H1 (cell line): Measurements from ENCODE around the gene POTEH. TPM values are rescaled to one million over a fixed set of nuclear protein-coding genes. Genes with fewer than 3 reads are reported as not detected.
"Not testable (repeated sequence)": the region's sequence is repeated elsewhere in the genome, so short reads cannot be mapped to it uniquely, and the experiment has no call there.

ENCODE experiments used
- CTCF ChIA-PET: fragments of 300-600 bp; sonication (Branson Sonifier 250); formaldehyde crosslinking; loops from one replicate; lab custom pipeline; 2021; ENCODE audit not compliant: partially characterized antibody; lab: Charles Lee
- POLR2A ChIA-PET: fragments of 300-600 bp; sonication (Branson Sonifier 250); formaldehyde crosslinking; loops from one replicate; lab custom pipeline; 2021; ENCODE audit warnings: inconsistent platforms; ENCODE audit not compliant: partially characterized antibody; lab: Charles Lee
- DNase-seq, 2 experiments: peaks; one replicate each; pipeline versions ENCODE4 v3.0.0 to v3.0.0-alpha.2; 2010 to 2022; ENCODE audit warnings: low spot score in 2 of 2, low read depth in 1 of 2, mixed read lengths in 1 of 2
- FAIRE-seq: peaks from 2 replicates; lab custom pipeline; 2011; peaks lifted over from hg19 to GRCh38; lab: Jason Lieb, UNC
- H2AFZ ChIP-seq: 2 replicates; pipeline ENCODE4 v1.8.1; 2012; ENCODE audit warnings: low read length, inconsistent platforms
- H2AK5ac ChIP-seq: 2 replicates; pipeline ENCODE4 v1.6.1; 2013; ENCODE audit warnings: low read depth, low read length
- H2BK120ac ChIP-seq: replicated peaks from 2 replicates; pipeline ENCODE3; 2013; ENCODE audit warnings: low read depth, low read length, inconsistent platforms
- H2BK12ac ChIP-seq: 2 replicates; pipeline ENCODE4 v1.6.1; 2013; ENCODE audit warnings: low read depth, low read length
- H2BK15ac ChIP-seq: 2 replicates; pipeline ENCODE4 v1.6.1; 2013; ENCODE audit warnings: low read length
- H2BK20ac ChIP-seq: 2 replicates; pipeline ENCODE4 v1.6.1; 2013; ENCODE audit warnings: low read length
- H2BK5ac ChIP-seq: 2 replicates; pipeline ENCODE4 v1.6.1; 2013; ENCODE audit warnings: low read depth, low read length
- H3K14ac ChIP-seq: 2 replicates; pipeline ENCODE4 v1.6.1; 2013; ENCODE audit warnings: inconsistent platforms; ENCODE audit not compliant: insufficient read length
- H3K18ac ChIP-seq: 2 replicates; pipeline ENCODE4 v1.6.1; 2013; ENCODE audit warnings: low read length; ENCODE audit errors: extremely low read depth
- H3K23ac ChIP-seq: 2 replicates; pipeline ENCODE4 v1.6.1; 2013; ENCODE audit warnings: inconsistent platforms; ENCODE audit not compliant: insufficient read length
- H3K23me2 ChIP-seq: 2 replicates; pipeline ENCODE4 v1.6.1; 2013; ENCODE audit warnings: low read depth, low read length
- H3K27ac ChIP-seq: 2 replicates; pipeline ENCODE4 v1.6.1; 2011; ENCODE audit warnings: low read depth, low read length, inconsistent platforms
- H3K27me3 ChIP-seq, 4 experiments: replicated peaks in 1 of 4; 1 replicate in 1 of 4; 2 replicates in 3 of 4; pipeline versions ENCODE4 v1.6.1 to v1.8.1; 2011 to 2013; ENCODE audit warnings: low read length in 3 of 4, mild to moderate bottlenecking in 3 of 4, inconsistent platforms in 2 of 4, mixed read lengths in 2 of 4, moderate library complexity in 1 of 4; ENCODE audit not compliant: control insufficient read depth in 3 of 4, insufficient read depth in 3 of 4; ENCODE audit errors: extremely low read depth in 1 of 4
- H3K36me3 ChIP-seq, 4 experiments: 2 replicates each; pipeline versions ENCODE4 v1.6.1 to v1.8.1; 2011 to 2013; ENCODE audit warnings: mild to moderate bottlenecking in 4 of 4, low read length in 3 of 4, moderate library complexity in 2 of 4, control low read depth in 1 of 4, inconsistent platforms in 1 of 4; ENCODE audit not compliant: insufficient read depth in 4 of 4, control insufficient read depth in 2 of 4
- H3K4ac ChIP-seq: replicated peaks from 2 replicates; pipeline ENCODE3; 2013; ENCODE audit warnings: low read length, low read depth, mixed read lengths, inconsistent platforms; ENCODE audit not compliant: insufficient read length
- H3K4me1 ChIP-seq, 4 experiments: replicated peaks in 1 of 4; 1 replicate in 1 of 4; 2 replicates in 3 of 4; pipeline versions ENCODE4 v1.6.1 to v1.8.1; 2011 to 2013; ENCODE audit warnings: low read length in 3 of 4, inconsistent platforms in 2 of 4, mixed read lengths in 1 of 4; ENCODE audit not compliant: insufficient read depth in 4 of 4, control insufficient read depth in 3 of 4
- H3K4me2 ChIP-seq, 2 experiments: 2 replicates each; pipeline versions ENCODE4 v1.6.1 to v1.8.1; 2011 to 2013; ENCODE audit warnings: low read depth in 2 of 2, low read length in 2 of 2, control low read depth in 1 of 2, inconsistent platforms in 1 of 2, mild to moderate bottlenecking in 1 of 2; ENCODE audit not compliant: insufficient read depth in 1 of 2
- H3K4me3 ChIP-seq, 4 experiments: fragments of 200-600, 300-600 bp in 1 of 4; sonication (generic), shearing (Covaris generic), sonication (Bioruptor Twin) in 1 of 4; 2 replicates each; pipeline versions ENCODE4 v1.5.1 to v1.8.1; 2011 to 2016; ENCODE audit warnings: low read length in 4 of 4, low read depth in 3 of 4, control low read depth in 2 of 4, inconsistent platforms in 2 of 4, mild to moderate bottlenecking in 2 of 4, mixed read lengths in 1 of 4, moderate library complexity in 1 of 4; ENCODE audit not compliant: insufficient read depth in 2 of 4; ENCODE audit errors: extremely low read depth in 1 of 4
- H3K56ac ChIP-seq: replicated peaks from 2 replicates; pipeline ENCODE3; 2013; ENCODE audit warnings: low read depth, mild to moderate bottlenecking, mixed read lengths, low read length, inconsistent platforms; ENCODE audit not compliant: insufficient read length
- H3K79me1 ChIP-seq: 2 replicates; pipeline ENCODE4 v1.6.1; 2013; ENCODE audit warnings: low read depth, low read length, control low read depth
- H3K79me2 ChIP-seq, 2 experiments: 2 replicates each; pipeline versions ENCODE4 v1.6.1 to v1.8.1; 2012 to 2013; ENCODE audit warnings: low read length in 2 of 2, mild to moderate bottlenecking in 2 of 2, inconsistent platforms in 1 of 2; ENCODE audit not compliant: insufficient read depth in 2 of 2, control insufficient read depth in 1 of 2
- H3K9ac ChIP-seq, 4 experiments: replicated peaks in 1 of 4; 1 replicate in 1 of 4; 2 replicates in 3 of 4; pipeline versions ENCODE4 v1.6.1 to v1.8.1; 2011 to 2013; ENCODE audit warnings: low read depth in 3 of 4, low read length in 3 of 4, control low read depth in 2 of 4, mild to moderate bottlenecking in 2 of 4, moderate library complexity in 2 of 4, inconsistent platforms in 1 of 4; ENCODE audit errors: extremely low read depth in 1 of 4
- H3K9me3 ChIP-seq, 2 experiments: 2 replicates each; pipeline versions ENCODE4 v1.6.1 to v1.8.1; 2012 to 2013; ENCODE audit warnings: mild to moderate bottlenecking in 2 of 2, moderate library complexity in 2 of 2, control low read depth in 1 of 2, inconsistent platforms in 1 of 2, low read depth in 1 of 2, low read length in 1 of 2, mixed read lengths in 1 of 2; ENCODE audit not compliant: insufficient read depth in 2 of 2
- H4K20me1 ChIP-seq, 2 experiments: replicated peaks in 1 of 2; 2 replicates each; pipeline versions ENCODE3 to v1.8.1; 2011 to 2013; ENCODE audit warnings: inconsistent platforms in 2 of 2, low read length in 2 of 2, mild to moderate bottlenecking in 1 of 2; ENCODE audit not compliant: insufficient read depth in 2 of 2, control insufficient read depth in 1 of 2
- H4K5ac ChIP-seq: 2 replicates; pipeline ENCODE4 v1.6.1; 2013; ENCODE audit warnings: low read length, low read depth, mixed read lengths, inconsistent platforms; ENCODE audit not compliant: insufficient read length
- H4K8ac ChIP-seq: 2 replicates; pipeline ENCODE4 v1.8.0; 2013; ENCODE audit warnings: mild to moderate bottlenecking, moderate library complexity, low read length, inconsistent platforms; ENCODE audit not compliant: insufficient read depth; ENCODE audit errors: extremely low read depth
- H4K91ac ChIP-seq: replicated peaks from 2 replicates; pipeline ENCODE3; 2013; ENCODE audit warnings: low read length, mixed read lengths, inconsistent platforms; ENCODE audit not compliant: insufficient read length
- WGBS, 2 experiments: shearing (Covaris generic) in 1 of 2; methylation state at CpG; one replicate each; pipeline versions ENCODE4 v1.1.6 to v1.1.7; 2013 to 2015; ENCODE audit warnings: low lambda C conversion rate in 2 of 2, mixed read lengths in 2 of 2, inconsistent platforms in 1 of 2, low coverage in 1 of 2, missing lambda C conversion rate in 1 of 2; ENCODE audit not compliant: insufficient replicate concordance in 2 of 2, insufficient coverage in 1 of 2, insufficient read length in 1 of 2; ENCODE audit errors: extremely low coverage in 1 of 2, missing lambda C conversion rate in 1 of 2; 5-methylcytosine and 5-hydroxymethylcytosine counted together
- polyA plus RNA-seq, 7 experiments: library from polyadenylated mRNA; depleted of rRNA in 3 of 7; stranded (reverse) in 5 of 7; unstranded in 2 of 7; fragments of >200 nt in 5 of 7; fragments of 200-250 nt in 2 of 7; gene quantifications; 1 replicate in 5 of 7; 2 replicates in 1 of 7; 4 replicates in 1 of 7; pipeline versions ENCODE4 v1.2.1 to v1.2.3, GENCODE V29; 2011 to 2013; ENCODE audit warnings: missing spikeins in 2 of 7, mixed read lengths in 2 of 7
- total RNA-seq: library from RNA; stranded (reverse); fragmentation: NEBNext Ultra II Directional; extraction: Animal tissue kit (Norgen Biotek cat#: 25700); gene quantifications from 2 replicates; pipeline ENCODE4 v1.2.1, GENCODE V29; 2021

The POTEH gene
- total and polyA plus RNA-seq, 2 of the 8 experiments (the other 6 are each of a cell fraction or from before 2014, with no cell fraction given): not detected

DNA sequence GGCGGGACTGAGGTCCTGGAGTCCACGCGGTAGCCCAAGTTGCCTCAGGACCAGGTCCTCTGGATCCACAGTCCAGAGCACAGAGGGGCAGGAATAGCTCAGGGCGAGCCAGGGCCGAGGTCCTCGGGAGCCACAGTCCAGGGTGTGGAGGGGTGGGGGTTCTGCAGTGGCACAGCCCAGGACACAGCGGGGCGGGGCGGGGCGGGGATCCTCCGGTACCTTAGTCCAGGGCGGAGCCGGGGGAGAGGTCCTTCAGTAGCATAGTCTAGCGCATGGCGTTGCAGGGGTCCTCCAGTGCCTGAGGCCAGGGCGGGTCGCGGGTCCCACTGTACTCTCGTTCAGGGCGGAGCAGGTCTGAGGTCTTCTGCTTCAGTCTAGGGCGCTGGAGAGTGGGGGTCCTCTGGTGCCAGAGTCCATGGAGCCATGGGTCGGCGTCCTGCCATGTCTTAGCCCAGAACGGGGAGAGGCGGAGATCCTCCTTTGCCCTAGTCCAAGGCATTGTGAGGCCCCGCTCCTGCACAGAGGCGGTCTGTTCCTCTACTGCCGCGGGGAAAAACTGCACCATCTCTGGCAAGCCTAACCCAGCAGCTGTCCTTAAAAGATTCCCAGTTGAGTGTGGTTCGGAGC lies 71.4 kb downstream of the POTEH start:
- H4K91ac ChIP-seq, H2BK12ac ChIP-seq, H3K23me2 ChIP-seq, H3K14ac ChIP-seq, CTCF ChIA-PET, H3K4ac ChIP-seq, H4K20me1 ChIP-seq, H3K27ac ChIP-seq, H4K5ac ChIP-seq, H4K8ac ChIP-seq, H3K27me3 ChIP-seq, H2AK5ac ChIP-seq, H3K79me2 ChIP-seq, H2BK15ac ChIP-seq, H2BK120ac ChIP-seq, H3K4me1 ChIP-seq, H3K79me1 ChIP-seq, H3K4me3 ChIP-seq, H2BK5ac ChIP-seq, H3K36me3 ChIP-seq, H3K9ac ChIP-seq, H3K23ac ChIP-seq, FAIRE-seq, POLR2A ChIA-PET, H3K4me2 ChIP-seq, H3K18ac ChIP-seq, H3K56ac ChIP-seq, H2AFZ ChIP-seq, DNase-seq, H2BK20ac ChIP-seq: not testable (repeated sequence)
- WGBS, 2 experiments: 100% methylated on average over 1 of the region's 30 CpGs; no CpG with 5 or more reads in 1 of the 2 experiments
- H3K9me3 ChIP-seq: peaks cover 0 to 13% of the 10 kb centered on the region in 2 experiments; a peak in 1 of 4 replicates

DNA sequence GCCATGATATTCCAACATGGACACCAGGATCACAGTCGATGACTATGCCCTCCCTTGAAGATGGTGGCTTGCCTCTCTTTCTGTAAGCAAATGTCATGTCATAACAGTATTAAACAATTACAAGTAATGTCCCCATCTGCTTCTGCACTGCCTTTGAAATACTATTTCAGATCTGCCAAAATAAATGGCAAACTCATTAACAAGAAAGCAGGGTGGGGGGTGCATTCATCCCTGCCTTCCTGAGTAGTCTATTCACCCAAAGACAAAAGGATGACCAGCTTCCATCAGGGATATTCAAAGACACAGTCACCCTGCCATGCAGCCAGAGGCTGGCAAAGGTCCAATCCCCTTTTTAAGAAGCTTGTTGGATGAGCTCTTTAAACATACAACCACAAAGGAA lies 73.7 kb downstream of the POTEH start:
- H3K79me2 ChIP-seq, H2BK120ac ChIP-seq, H2AFZ ChIP-seq, H3K4me3 ChIP-seq, H3K56ac ChIP-seq, H3K14ac ChIP-seq, H4K91ac ChIP-seq, H3K4me2 ChIP-seq, H2BK20ac ChIP-seq, H3K23me2 ChIP-seq, H3K27ac ChIP-seq, H3K36me3 ChIP-seq, H3K4me1 ChIP-seq, H2BK12ac ChIP-seq, H2AK5ac ChIP-seq, H2BK5ac ChIP-seq, H4K5ac ChIP-seq, H3K23ac ChIP-seq, CTCF ChIA-PET, H3K9ac ChIP-seq, H3K4ac ChIP-seq, H3K79me1 ChIP-seq, POLR2A ChIA-PET, H4K8ac ChIP-seq, DNase-seq, H2BK15ac ChIP-seq, FAIRE-seq, H4K20me1 ChIP-seq, H3K18ac ChIP-seq, H3K27me3 ChIP-seq: not testable (repeated sequence)
- no CpG with 5 or more reads among the region's 1 CpG for whole genome bisulfite sequencing, 2 experiments
- H3K9me3 ChIP-seq: peaks cover 0 to 13% of the 10 kb centered on the region in 2 experiments; a peak in 2 of 4 replicates
